HG03460 (cell line): Measurements from ENCODE around the gene CLDN3.

Experiments used
- ATAC-seq: cut with Tn5 transposase; IDR thresholded peaks from one replicate; pipeline ENCODE4 v1.9.1; 2021; ENCODE audit not compliant: unreplicated experiment

Gene CLDN3

GRCh38 chr7:73773700-73774517 lies 3.8 kb upstream of the CLDN3 start:
- no peak for ATAC-seq

- no peak for ATAC-seq
These were observed 995 bp upstream of the CLDN3 start for GRCh38 chr7:73770860-73771670.

GRCh38 chr7:73769481-73770001 lies 529 bp downstream of the CLDN3 start:
- ATAC-seq: no peak

- no peak for ATAC-seq
These were observed 1.2 kb downstream of the CLDN3 start for GRCh38 chr7:73768641-73769480.

GRCh38 chr7:73766556-73767229 lies 3.4 kb downstream of the CLDN3 start:
- ATAC-seq: no peak

GRCh38 chr7:73762659-73762999 lies 7.4 kb downstream of the CLDN3 start:
- no peak for ATAC-seq

- ATAC-seq: no peak
These were observed 8.0 kb downstream of the CLDN3 start for GRCh38 chr7:73761854-73762658.

- ATAC-seq: no peak
These were observed 11.4 kb downstream of the CLDN3 start for GRCh38 chr7:73758581-73759138.

- ATAC-seq: no peak
These were observed 19.9 kb downstream of the CLDN3 start for GRCh38 chr7:73749931-73750776.

- no peak for ATAC-seq
These were observed 23.7 kb downstream of the CLDN3 start for GRCh38 chr7:73746378-73746777.

- ATAC-seq: no peak
These were observed 27.1 kb downstream of the CLDN3 start for GRCh38 chr7:73742753-73743641.

- ATAC-seq: no peak
These were observed 27.7 kb downstream of the CLDN3 start for GRCh38 chr7:73742338-73742752.

GRCh38 chr7:73741600-73741999 lies 28.5 kb downstream of the CLDN3 start:
- ATAC-seq: no peak

GRCh38 chr7:73740771-73741170 lies 29.3 kb downstream of the CLDN3 start:
- ATAC-seq: no peak

- ATAC-seq: no peak
These were observed 29.9 kb downstream of the CLDN3 start for GRCh38 chr7:73740212-73740611.

- ATAC-seq: no peak
These were observed 30.7 kb downstream of the CLDN3 start for GRCh38 chr7:73739387-73739767.

GRCh38 chr7:73738612-73739386 lies 31.3 kb downstream of the CLDN3 start, which contains the start of gene ABHD11:
Gene ABHD11 (minus strand): TSS chr7:73738802. CDS start chr7:73738770, 32 bp downstream.
- ATAC-seq: peak; percentile 87
